Measurements from ENCODE around the gene SULT1C2. TPM values are rescaled to one million over a fixed set of nuclear protein-coding genes. Genes with fewer than 3 reads are reported as not detected.

Gene SULT1C2
- total and polyA plus RNA-seq, 2 of the 13 experiments (the other 11 are each of a cell fraction or from before 2014, with no cell fraction given), result 4.0 to 6.2 TPM

GRCh38 chr2:108346827-108347226 lies 58.1 kb downstream of the SULT1C2 start:
- DNase-seq (ENCODE audit: low spot score) (no peak), FAIRE-seq (no peak), ATAC-seq (no peak)
- no peak overlapping the region for H3K4me3 ChIP-seq (replicated peaks in 1 of 3; ENCODE audit: insufficient read depth in 1 of 3, low read depth in 2 of 3, low read length in 3 of 3)
- no peaks in the 10 kb centered on the region for H3K9me3 ChIP-seq (ENCODE audit: low read length)
- ChIA-PET CTCF (ENCODE audit: low intra/inter-chr PET ratio, low total read pairs) (no interaction called here), POLR2A (no interaction called here)
- H3K79me2 ChIP-seq (ENCODE audit: insufficient read depth, low read length), result no peaks in the 10 kb centered on the region
- H3K9ac ChIP-seq (ENCODE audit: insufficient read depth, low read depth, low read length), result no peak overlapping the region
- no TSS peak for BruUV-seq (replicated peaks)
- intact Hi-C loops (cut with micrococcal nuclease; ENCODE audit: unreplicated experiment) (no loop called here), in situ Hi-C loops (cut with HindIII; ENCODE audit: extremely low pct_ligation_motif_present, low pct_unique_long_range_greater_than_20kb) (loop anchor here (5.0 kb wide), 1 partner anchor 235 kb away; no protein-coding TSS in a partner anchor)
- no peaks in the 10 kb centered on the region for H3K4me1 ChIP-seq (ENCODE audit: insufficient read depth, low read length)
- no peak overlapping the region for H2AFZ ChIP-seq (ENCODE audit: low read length)
- H4K20me1 ChIP-seq (ENCODE audit: insufficient read depth, low read length), result no peaks in the 10 kb centered on the region
- 19% methylated on average over 3 of the region's 3 CpGs for WGBS (ENCODE audit: low lambda C conversion rate)
- TF ChIP-seq HHEX (CRISPR knock-in tag; IDR thresholded peaks at IDR 0.05), result no peak
- TF ChIP-seq TSC22D2 (CRISPR knock-in tag; IDR thresholded peaks at IDR 0.05; ENCODE audit: borderline replicate concordance), result no peak
- no peak for TF ChIP-seq PHF5A (CRISPR knock-in tag; IDR thresholded peaks at IDR 0.05; ENCODE audit: low read depth, unreplicated experiment)
- TF ChIP-seq, protein P1, sequence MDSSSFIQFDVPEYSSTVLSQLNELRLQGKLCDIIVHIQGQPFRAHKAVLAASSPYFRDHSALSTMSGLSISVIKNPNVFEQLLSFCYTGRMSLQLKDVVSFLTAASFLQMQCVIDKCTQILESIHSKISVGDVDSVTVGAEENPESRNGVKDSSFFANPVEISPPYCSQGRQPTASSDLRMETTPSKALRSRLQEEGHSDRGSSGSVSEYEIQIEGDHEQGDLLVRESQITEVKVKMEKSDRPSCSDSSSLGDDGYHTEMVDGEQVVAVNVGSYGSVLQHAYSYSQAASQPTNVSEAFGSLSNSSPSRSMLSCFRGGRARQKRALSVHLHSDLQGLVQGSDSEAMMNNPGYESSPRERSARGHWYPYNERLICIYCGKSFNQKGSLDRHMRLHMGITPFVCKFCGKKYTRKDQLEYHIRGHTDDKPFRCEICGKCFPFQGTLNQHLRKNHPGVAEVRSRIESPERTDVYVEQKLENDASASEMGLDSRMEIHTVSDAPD (CRISPR knock-in tag; IDR thresholded peaks at IDR 0.05), result no peak
- no peak for TF ChIP-seq ZNF547 (CRISPR knock-in tag; IDR thresholded peaks at IDR 0.05)
- TF ChIP-seq RAD51 (IDR thresholded peaks at IDR 0.05; ENCODE audit: borderline replicate concordance), result no peak
- no peak for TF ChIP-seq TCF12 (IDR thresholded peaks at IDR 0.05)
- TF ChIP-seq TCF12 (CRISPR knock-in tag; IDR thresholded peaks at IDR 0.05), result no peak
- TF ChIP-seq ONECUT2 (CRISPR knock-in tag; IDR thresholded peaks at IDR 0.05), result no peak
- H3K4me2 ChIP-seq (ENCODE audit: low read depth, low read length), result no peak overlapping the region
- H3K27me3 ChIP-seq (ENCODE audit: control insufficient read depth in 1 of 2, insufficient read depth in 2 of 2, low read length in 2 of 2), result no peaks in the 10 kb centered on the region; a peak in 2 of 5 replicates
- no peak overlapping the region for H3K27ac ChIP-seq (ENCODE audit: extremely low read length, insufficient read depth, low read length)
- H3K36me3 ChIP-seq (replicated peaks in 1 of 2; ENCODE audit: control insufficient read depth in 1 of 2, insufficient read depth in 2 of 2, low read length in 2 of 2), result no peaks in the 10 kb centered on the region

GRCh38 chr2:108347786-108348185 lies 59.1 kb downstream of the SULT1C2 start:
- FAIRE-seq (no peak), DNase-seq (ENCODE audit: low spot score) (no peak), ATAC-seq (no peak)
- Histone ChIP-seq H3K9ac (ENCODE audit: insufficient read depth, low read depth, low read length) (no peak overlapping the region), H3K9me3 (ENCODE audit: low read length) (no peaks in the 10 kb centered on the region), H3K4me2 (ENCODE audit: low read depth, low read length) (no peak overlapping the region), H3K27ac (ENCODE audit: extremely low read length, insufficient read depth, low read length) (no peak overlapping the region), H3K36me3 (replicated peaks in 1 of 2; ENCODE audit: control insufficient read depth in 1 of 2, insufficient read depth in 2 of 2, low read length in 2 of 2) (no peaks in the 10 kb centered on the region), H3K27me3 (ENCODE audit: control insufficient read depth in 1 of 2, insufficient read depth in 2 of 2, low read length in 2 of 2) (no peaks in the 10 kb centered on the region; a peak in 2 of 5 replicates), H3K4me1 (ENCODE audit: insufficient read depth, low read length) (no peaks in the 10 kb centered on the region), H3K79me2 (ENCODE audit: insufficient read depth, low read length) (no peaks in the 10 kb centered on the region), H2AFZ (ENCODE audit: low read length) (no peak overlapping the region), H3K4me3 (replicated peaks in 1 of 3; ENCODE audit: insufficient read depth in 1 of 3, low read depth in 2 of 3, low read length in 3 of 3) (no peak overlapping the region), H4K20me1 (ENCODE audit: insufficient read depth, low read length) (no peaks in the 10 kb centered on the region)
- BruUV-seq (replicated peaks), result no TSS peak
- 22% methylated on average over 3 of the region's 3 CpGs for WGBS (ENCODE audit: low lambda C conversion rate)
- CTCF ChIA-PET (ENCODE audit: low intra/inter-chr PET ratio, low total read pairs), result no interaction called here
- POLR2A ChIA-PET, result no interaction called here
- intact Hi-C loops (cut with micrococcal nuclease; ENCODE audit: unreplicated experiment), result no loop called here
- in situ Hi-C loops (cut with HindIII; ENCODE audit: extremely low pct_ligation_motif_present, low pct_unique_long_range_greater_than_20kb), result loop anchor here (5.0 kb wide), 1 partner anchor 235 kb away; no protein-coding TSS in a partner anchor
- TF ChIP-seq ZSCAN22 (CRISPR knock-in tag; IDR thresholded peaks at IDR 0.05), result no peak
- TF ChIP-seq ZKSCAN8 (CRISPR knock-in tag; IDR thresholded peaks at IDR 0.05; ENCODE audit: borderline replicate concordance), result no peak
- TF ChIP-seq TFE3 (CRISPR knock-in tag; IDR thresholded peaks at IDR 0.05), result no peak
- TF ChIP-seq CEBPB (IDR thresholded peaks at IDR 0.05; ENCODE audit: borderline replicate concordance, low read depth, low read length), result no peak
- no peak for TF ChIP-seq TCF12 (IDR thresholded peaks at IDR 0.05)
- TF ChIP-seq TCF12 (CRISPR knock-in tag; IDR thresholded peaks at IDR 0.05), result no peak
- no peak for TF ChIP-seq AFF4 (CRISPR knock-in tag; IDR thresholded peaks at IDR 0.05)
